ENCODE data around the gene TRIM39.

DNA sequence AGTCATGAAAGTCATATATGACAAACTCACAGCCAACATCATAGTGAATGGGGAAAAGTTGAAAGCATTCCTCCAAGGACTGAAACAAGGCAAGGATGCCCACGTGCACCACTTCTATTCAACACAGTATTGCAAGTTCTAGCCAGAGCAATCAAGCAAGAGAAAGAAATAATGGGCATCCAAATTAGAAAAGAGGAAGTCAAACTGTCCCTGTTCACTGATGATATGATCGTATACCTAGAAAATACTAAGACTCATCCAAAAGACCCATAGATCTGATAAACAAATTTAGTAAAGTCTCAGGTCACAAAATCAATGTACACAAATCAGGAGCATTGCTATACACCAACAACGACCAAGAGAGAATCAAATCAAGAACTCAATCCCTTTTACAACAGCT lies 59.4 kb downstream of the TRIM39 start:
- TF ChIP-seq, protein P1, sequence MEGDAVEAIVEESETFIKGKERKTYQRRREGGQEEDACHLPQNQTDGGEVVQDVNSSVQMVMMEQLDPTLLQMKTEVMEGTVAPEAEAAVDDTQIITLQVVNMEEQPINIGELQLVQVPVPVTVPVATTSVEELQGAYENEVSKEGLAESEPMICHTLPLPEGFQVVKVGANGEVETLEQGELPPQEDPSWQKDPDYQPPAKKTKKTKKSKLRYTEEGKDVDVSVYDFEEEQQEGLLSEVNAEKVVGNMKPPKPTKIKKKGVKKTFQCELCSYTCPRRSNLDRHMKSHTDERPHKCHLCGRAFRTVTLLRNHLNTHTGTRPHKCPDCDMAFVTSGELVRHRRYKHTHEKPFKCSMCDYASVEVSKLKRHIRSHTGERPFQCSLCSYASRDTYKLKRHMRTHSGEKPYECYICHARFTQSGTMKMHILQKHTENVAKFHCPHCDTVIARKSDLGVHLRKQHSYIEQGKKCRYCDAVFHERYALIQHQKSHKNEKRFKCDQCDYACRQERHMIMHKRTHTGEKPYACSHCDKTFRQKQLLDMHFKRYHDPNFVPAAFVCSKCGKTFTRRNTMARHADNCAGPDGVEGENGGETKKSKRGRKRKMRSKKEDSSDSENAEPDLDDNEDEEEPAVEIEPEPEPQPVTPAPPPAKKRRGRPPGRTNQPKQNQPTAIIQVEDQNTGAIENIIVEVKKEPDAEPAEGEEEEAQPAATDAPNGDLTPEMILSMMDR (IDR thresholded peaks at IDR 0.05), result no peak
- no peak for TF ChIP-seq EZH2 (IDR thresholded peaks at IDR 0.05; ENCODE audit: borderline replicate concordance, insufficient read depth, low read depth, low read length, poor library complexity, severe bottlenecking)
